ENCODE data around the gene RABGEF1.
A peak's percentile ranks its signal among the peaks of the same experiment; 100 is the strongest.
"Not testable (repeated sequence)": the region's sequence is repeated elsewhere in the genome, so short reads cannot be mapped to it uniquely, and the experiment has no call there.

The RABGEF1 gene

DNA sequence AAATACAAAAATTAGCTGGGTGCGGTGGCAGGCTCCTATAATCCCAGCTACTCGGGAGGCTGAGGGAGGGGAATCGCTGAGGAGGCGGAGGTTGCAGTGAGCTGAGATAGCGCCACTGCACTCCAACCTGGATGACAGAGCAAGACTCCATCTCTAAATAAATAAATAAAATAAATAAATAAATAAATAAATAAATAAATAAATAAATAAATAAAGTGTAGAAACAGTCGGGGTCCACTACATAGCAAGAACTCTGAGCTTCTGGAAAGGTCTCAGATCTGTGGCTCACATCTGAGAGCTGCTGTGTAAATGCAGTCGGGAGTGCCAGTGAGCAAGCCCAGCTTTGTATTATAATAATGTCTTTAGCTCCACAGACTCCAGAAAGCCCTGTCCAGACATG is 76.1 kb downstream of the RABGEF1 start:
- not testable (repeated sequence) for DNase-seq

GRCh38 chr7:66817208-66817795 is 76.8 kb downstream of the RABGEF1 start:
- not testable (repeated sequence) for DNase-seq

DNA sequence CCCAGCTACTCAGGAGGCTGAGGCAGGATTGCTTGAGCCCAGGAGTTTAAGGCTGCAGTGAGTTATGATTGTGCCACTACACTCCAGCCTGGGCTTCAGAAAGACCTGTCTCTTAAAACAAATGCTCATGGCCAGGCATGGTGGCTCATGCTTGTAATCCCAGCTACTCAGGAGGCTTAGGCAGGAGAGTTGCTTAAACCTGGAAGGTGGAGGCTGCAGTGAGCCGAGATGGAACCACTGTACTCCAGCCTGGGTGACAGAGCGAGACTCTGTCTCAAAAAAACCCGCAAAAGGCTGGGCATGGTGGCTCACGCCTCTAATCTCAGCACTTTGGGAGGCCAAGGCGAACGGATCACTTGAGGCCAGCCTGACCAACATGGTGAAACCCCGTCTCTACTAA is 77.4 kb downstream of the RABGEF1 start:
- not testable (repeated sequence) for DNase-seq

DNA sequence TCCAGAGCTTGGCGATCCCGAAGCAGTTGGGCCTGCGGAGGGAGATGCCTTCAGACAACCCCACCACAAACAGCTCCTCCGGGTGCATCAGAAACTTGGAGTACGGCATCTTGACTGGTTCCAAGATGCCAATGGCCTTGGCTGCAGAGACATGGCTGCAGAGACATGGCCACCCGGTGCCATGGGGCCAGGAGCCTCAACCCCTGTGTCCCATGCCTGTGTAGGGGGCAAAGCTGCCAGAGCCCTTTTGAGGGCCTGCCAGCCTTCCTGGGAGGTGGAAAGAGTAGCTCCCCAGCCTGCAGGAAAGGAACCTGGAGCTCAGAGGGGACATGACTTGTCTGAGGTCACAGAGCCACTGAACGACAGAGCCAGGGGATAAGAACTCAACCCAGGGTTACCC is 83.5 kb downstream of the RABGEF1 start:
- no peak for DNase-seq

- DNase-seq: peak; percentile 16 to 48
These were observed 85.0 kb downstream of the RABGEF1 start for GRCh38 chr7:66825538-66825937.

GRCh38 chr7:66826649-66827048 is 86.1 kb downstream of the RABGEF1 start:
- DNase-seq: no peak

GRCh38 chr7:66830976-66831375 is 90.4 kb downstream of the RABGEF1 start:
- DNase-seq: not testable (repeated sequence)

DNA sequence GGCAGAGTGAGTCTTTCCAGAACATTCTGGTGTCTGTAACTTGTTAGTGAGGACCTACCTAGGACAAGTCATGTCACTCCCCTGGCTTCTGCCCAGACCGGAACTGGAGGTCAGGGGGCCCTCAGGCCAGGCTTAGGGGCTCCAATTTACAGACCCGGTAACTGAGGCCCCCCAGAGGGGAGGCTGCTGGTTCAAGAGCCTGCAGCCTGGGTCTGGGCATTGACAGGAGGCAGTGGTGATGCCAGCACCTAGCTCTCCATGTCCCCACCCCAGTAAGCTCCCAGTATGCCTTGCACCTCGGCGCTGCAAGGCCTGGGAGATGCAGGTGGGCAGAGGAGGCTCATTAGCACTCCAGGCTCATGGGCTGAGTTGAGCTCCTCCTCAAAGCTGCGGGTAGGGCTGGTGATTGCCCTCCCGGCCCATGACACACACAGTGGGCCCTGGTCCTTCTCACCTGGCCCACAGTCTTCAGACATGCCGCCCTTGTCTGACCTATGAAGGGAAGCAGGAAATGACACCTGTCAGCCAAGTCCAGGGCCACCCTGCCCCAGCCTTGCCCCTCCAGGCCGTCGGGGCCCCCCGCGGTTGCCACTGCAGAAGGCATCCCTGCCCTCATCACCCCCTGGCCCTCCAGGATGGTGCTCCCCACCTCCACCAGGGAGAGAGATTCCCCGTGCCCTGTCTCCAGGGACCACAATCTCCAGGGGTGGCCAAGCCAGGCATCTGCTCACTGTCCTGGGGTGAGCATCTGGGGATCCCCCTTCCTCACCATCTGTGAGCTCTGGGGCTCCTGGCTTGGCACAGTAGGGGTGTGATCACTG is 92.2 kb downstream of the RABGEF1 start:
- no peak for DNase-seq

- DNase-seq: peak; percentile 26 to 56
These were observed 96.5 kb downstream of the RABGEF1 start for GRCh38 chr7:66837007-66837406.

GRCh38 chr7:66837661-66838060 is 97.1 kb downstream of the RABGEF1 start:
- DNase-seq: no peak

DNA sequence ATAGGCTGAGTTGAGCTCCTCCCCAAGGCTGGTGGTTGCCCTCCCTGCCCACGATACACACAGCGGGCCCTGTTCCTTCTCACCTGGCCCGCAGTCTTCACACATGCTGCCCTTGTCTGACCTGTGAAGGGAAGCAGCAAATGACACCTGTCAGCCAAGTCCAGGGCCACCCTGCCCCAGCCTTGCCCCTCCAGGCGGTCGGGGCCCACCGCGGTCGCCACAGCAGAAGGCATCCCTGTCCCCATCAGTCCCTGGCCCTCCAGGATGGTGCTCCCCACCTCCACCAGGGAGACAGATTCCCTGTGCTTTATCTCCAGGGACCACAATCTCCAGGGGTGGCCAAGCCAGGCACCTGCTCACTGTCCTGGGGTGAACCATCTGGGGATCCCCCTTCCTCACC is 99.3 kb downstream of the RABGEF1 start:
- no peak for DNase-seq

DNA sequence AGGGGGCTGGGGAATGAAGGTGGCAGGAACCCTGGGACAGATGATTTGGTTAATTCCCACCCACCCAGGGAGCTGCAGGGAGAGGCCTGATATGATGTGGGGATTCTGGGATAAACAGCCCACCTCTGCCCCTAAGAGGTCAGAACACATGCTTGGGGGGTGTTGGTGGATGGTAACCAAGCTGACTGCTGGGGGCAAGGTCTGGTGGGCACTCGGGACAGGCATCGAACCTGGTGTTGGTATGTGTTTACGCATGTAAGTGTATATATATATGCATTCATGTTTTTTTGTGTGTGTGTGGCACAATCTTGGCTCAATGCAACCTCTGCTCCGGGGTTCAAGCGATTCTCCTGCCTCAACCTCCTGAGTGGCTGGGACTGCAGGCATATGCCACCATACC is 99.8 kb downstream of the RABGEF1 start:
- DNase-seq: no peak

- DNase-seq: no peak
These were observed 101.4 kb downstream of the RABGEF1 start for GRCh38 chr7:66841898-66842297.

DNA sequence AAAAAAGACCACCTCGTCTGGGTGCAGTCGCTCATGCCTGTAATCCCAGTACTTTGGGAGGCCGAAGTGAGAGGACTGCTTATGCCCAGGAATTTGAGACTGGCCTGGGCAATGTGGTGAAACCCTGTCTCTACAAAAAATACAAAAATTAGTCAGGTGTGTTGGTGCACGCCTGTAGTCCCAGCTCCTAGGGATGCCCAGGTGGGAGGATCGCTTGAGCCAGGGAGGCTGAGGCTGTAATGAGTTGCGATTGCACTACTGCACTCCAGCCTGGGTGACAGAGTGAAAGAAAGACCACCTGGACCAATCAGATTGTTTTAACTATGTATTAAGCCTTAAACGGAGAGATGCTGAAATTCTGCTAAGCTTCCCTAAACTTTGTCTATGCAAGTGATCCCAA is 103.0 kb downstream of the RABGEF1 start:
- not testable (repeated sequence) for DNase-seq

DNA sequence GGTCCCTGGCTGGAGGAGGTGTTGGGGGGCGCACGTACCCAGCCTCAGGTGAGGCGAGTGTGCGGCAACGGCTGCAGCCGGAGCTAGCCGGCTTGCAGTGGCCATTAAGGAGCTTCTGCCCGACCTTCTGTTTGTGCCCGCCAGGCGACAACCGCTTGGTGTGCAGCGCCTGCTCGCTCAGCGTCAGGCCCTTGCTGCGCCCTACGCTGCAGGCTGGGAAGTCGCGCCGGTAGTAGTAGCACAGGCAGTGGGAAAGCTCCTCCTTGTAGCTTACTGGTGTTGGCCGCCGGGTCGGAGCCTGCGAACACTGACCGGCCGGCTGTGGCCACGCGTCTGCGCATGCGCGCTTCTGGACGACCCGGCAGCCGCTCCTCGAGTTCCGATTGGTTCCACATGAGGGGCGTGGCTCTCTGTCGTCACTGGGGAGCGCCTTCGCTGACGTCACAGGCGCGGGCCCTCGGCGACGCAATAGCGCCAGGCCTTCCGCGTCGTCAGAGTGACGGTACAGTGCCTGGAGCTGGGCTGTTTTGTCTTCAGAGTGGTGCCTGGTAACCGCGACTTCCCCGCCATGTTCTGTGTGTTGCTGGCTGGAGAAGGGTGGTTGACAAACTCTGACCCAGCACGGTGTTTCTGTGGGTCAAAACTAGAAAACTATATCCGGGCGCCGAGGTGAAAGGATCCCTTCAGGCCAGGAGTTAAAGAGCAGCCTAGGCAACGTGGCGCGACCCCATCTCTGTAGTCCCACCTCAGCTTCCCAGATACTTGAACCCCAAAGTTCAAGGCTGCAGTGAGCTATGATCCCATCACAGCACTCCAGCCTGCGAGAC is 104.2 kb downstream of the RABGEF1 start:
- peak; percentile 99 for DNase-seq

DNA sequence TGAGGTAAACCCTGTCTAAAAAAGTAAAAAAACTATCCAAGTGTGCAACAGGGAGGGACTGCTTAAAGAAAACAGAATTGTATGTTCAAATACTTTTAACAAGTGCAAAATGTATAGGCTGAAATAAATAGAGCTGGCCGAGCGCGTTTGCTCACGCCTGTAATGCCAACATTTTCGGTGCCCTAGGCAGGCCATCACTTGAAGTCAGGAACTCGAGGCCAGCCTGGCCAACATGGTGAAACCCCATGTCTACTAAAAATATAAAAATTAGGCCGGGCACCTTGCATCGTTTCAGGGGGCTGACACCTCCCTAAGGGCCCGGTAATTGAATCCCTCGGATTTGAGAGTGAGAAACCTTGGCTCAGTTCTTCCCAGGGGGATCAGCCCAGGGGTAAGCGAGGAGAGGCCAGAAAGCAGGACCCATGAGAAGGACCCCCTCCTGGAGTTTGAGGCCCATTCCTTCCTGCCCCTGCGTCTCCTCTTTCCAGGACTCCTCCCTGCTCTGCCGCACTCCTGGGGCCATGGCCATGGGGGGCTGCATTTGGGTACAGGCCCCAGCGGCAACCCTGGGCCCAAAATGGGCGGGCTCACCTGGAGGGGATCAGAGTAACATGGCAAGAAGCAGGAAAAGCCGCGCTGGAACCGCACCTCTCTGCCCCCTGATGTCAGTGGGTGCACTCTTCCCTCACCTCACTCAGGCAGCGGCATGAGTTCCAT is 105.0 kb downstream of the RABGEF1 start:
- DNase-seq: no peak

DNA sequence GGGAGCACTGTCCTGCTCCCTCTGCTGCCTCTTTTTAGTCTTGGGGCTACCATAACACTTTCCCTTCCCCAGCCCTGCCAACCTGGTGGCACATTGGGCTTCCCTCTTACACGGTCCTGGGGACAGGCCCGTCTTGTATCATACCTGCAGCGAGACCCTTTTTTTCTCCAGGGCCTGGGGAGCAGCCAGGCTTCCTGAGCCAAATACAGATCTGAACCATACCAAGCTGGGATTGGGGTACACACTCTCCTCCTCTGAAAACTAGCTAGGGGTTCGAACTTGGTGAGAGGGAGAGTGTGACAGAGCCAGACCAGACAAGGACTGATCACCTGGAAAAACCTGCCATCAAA is 105.5 kb downstream of the RABGEF1 start:
- not testable (repeated sequence) for DNase-seq

GRCh38 chr7:66847523-66847855 is 107.0 kb downstream of the RABGEF1 start:
- DNase-seq: not testable (repeated sequence)

DNA sequence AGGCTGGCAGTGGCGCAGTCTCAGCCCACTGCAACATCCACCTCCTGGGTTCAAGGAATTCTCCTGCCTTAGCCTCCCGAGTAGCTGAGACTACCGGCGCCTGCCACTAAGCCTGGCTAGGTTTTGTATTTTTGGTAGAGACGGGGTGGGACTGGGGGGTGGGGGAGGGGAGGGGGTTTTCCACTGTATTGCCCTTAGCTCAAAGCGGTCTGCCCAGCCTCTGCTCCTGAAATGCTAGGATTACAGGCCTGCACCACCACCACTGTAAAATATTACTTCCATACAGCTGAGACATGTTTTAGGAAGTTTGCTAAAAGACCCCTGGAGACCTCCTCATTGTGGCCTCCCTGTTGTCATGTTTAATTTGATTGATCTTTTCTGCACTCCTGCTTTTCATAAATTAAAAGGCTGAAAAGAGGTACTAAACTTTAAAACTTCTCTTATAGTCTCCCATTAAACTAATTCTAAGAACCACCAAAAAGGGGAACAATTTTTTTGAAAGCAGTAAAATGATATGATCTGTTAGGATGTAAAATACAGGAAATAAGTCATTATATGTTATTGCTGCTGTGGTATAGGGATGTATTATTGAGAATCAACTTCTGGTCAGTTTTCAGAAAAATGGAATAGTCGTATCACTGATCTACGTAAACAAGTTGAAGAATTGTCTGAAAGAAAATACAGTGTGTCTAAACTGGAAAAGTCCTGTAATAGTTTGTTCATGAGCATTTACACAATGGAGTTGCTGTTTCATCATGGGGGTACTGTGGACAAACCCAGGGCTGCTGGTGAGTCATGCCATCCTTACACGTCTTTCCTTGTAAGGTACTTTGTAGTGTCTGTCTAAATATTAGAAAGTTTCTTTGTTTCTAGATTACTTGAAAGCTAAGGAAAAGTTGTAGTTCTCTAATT is 107.6 kb downstream of the RABGEF1 start:
- DNase-seq: peak in 1 of 2 donors; percentile 67

DNA sequence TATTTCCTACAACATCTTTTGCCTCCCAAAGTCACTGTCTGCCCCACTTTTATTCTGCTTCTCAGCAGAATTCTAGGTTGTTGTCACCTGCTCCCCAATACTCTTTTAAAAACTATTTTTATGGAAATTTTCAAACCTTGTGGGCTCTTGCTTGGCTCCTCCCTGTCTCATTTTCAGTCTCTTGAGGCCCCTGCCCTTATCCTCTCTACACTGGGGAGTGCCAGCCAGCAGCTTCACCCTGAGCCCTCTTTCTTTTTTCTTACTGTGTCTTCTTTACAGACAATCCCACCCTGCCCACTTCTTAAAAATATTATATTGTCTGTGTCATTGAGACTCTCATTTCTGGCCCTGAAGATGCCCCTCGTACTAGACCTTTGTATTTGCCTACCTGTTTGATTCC is 118.8 kb downstream of the RABGEF1 start:
- no peak for DNase-seq

DNA sequence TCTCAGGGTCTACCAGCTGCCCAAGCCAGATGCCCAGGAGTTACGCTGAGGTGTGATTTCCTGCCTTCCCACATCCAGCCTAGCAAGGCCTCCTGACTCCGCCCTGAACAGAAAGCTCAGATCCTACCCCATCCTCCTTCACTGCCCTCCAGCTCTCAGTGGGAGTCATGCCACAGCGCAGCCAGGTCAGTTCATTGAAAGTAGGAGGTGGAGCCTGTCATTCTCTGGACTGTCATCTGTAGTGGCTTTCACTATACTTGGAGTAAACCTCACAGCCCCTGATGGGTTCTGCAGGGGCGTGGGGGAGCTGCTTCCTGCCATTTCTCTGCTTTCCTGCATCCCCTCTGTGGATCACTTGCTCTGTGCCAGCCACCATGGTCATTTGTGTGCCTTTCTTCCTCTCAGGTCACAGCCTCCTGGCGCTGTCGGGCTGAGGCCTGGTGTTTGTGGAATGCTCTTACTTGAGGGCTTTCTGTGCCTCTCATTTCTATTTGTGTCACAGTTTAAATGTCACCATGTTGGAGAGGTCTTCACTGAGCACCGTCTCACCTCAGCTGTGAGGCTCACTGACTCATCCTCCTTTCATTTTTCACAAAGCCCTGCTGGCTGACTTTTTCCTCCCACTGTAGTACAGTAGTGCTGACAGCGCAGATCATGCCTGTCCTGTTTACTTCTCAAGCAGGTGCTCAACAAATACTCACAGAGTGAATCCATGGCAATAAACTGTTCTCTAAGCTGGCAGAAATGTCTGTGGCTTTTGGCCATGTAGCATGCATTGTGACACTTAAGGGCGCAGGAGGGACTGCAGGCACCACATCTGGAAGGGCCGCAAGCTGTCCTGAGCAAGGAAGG is 119.5 kb downstream of the RABGEF1 start:
- no peak for DNase-seq
